A673 (cell line): ENCODE measurements around the gene ZNF487. TPM values are rescaled to one million over a fixed set of nuclear protein-coding genes. Genes with fewer than 3 reads are reported as not detected.
A peak's percentile ranks its signal among the peaks of the same experiment; 100 is the strongest.

Experiments
- BruUV-seq: library from RNA; stranded (reverse); fragments of 400-500 nt; replicated peaks from 2 replicates; lab custom pipeline; 2021; lab: Mats Ljungman, UMichigan
- CTCF ChIA-PET: fragments of 300-600 bp; sonication (Branson Sonifier 250); formaldehyde crosslinking; loops from one replicate; lab custom pipeline; 2022; ENCODE audit warnings: antibody characterized with exemption; lab: Charles Lee
- POLR2A ChIA-PET: fragments of 300-600 bp; sonication (Branson Sonifier 250); formaldehyde crosslinking; loops from one replicate; lab custom pipeline; 2022; ENCODE audit warnings: antibody characterized with exemption; ENCODE audit not compliant: low non-redundant PET; lab: Charles Lee
- DNase-seq: peaks from one replicate; pipeline ENCODE4 v3.0.0-alpha.2; 2015; ENCODE audit warnings: low spot score
- H3K27ac ChIP-seq: fragments of 200-600 bp; sonication (generic); 2 replicates; pipeline ENCODE4 v1.5.1; 2016; ENCODE audit warnings: mixed run types, low read depth, mild to moderate bottlenecking, mixed read lengths, antibody characterized with exemption, low read length; ENCODE audit not compliant: poor library complexity, severe bottlenecking
- H3K27me3 ChIP-seq: fragments of 200-600 bp; sonication (generic); replicated peaks from 2 replicates; pipeline ENCODE4 v1.6.1; 2017; ENCODE audit warnings: mixed run types, low read depth, mild to moderate bottlenecking, mixed read lengths, antibody characterized with exemption, low read length; ENCODE audit not compliant: insufficient read depth, poor library complexity
- H3K36me3 ChIP-seq: fragments of 200-600 bp; sonication (generic); 2 replicates; pipeline ENCODE4 v1.6.1; 2016; ENCODE audit warnings: mixed run types, mild to moderate bottlenecking, mixed read lengths, antibody characterized with exemption, low read length; ENCODE audit not compliant: insufficient read depth, poor library complexity, severe bottlenecking
- H3K4me1 ChIP-seq: fragments of 200-600 bp; sonication (generic); 2 replicates; pipeline ENCODE4 v1.6.1; 2017; ENCODE audit warnings: mixed run types, mild to moderate bottlenecking, mixed read lengths, antibody characterized with exemption, low read length; ENCODE audit not compliant: insufficient read depth, poor library complexity, severe bottlenecking
- H3K4me3 ChIP-seq: fragments of 200-600 bp; sonication (generic); 2 replicates; pipeline ENCODE4 v1.5.1; 2016; ENCODE audit warnings: low read depth, mixed run types, mild to moderate bottlenecking, mixed read lengths, low read length; ENCODE audit not compliant: poor library complexity, severe bottlenecking
- H3K9me3 ChIP-seq: fragments of 200-600 bp; sonication (generic); 2 replicates; pipeline ENCODE4 v1.6.1; 2016; ENCODE audit warnings: mixed run types, low read depth, mild to moderate bottlenecking, mixed read lengths, antibody characterized with exemption, low read length; ENCODE audit not compliant: poor library complexity, severe bottlenecking
- CTCF ChIP-seq: fragments of 300-800, 200-600 bp; sonication (generic); conservative IDR thresholded peaks from 2 replicates; pipeline ENCODE4 v1.5.1; 2017; ENCODE audit warnings: low read depth, mild to moderate bottlenecking, antibody characterized with exemption, low read length, moderate library complexity, mixed read lengths
- EZH2 ChIP-seq: fragments of 200-600 bp; sonication (generic); IDR thresholded peaks from 2 replicates; pipeline ENCODE4 v1.6.1; 2017; ENCODE audit warnings: borderline replicate concordance, low read depth, mild to moderate bottlenecking, mixed read lengths, antibody characterized with exemption, low read length; ENCODE audit not compliant: poor library complexity, severe bottlenecking
- intact Hi-C: fragments of 100-400 bp; cut with micrococcal nuclease; formaldehyde crosslinking; loops from one replicate; pipeline ENCODE4 v1.10.0; 2022; ENCODE audit not compliant: unreplicated experiment
- total RNA-seq: library from RNA; stranded (reverse); gene quantifications from 2 replicates; pipeline ENCODE4 v1.2.3, GENCODE V29; 2021

ZNF487 gene
- total RNA-seq, 1 experiment from 2014 or later, result 1.3 TPM

DNA sequence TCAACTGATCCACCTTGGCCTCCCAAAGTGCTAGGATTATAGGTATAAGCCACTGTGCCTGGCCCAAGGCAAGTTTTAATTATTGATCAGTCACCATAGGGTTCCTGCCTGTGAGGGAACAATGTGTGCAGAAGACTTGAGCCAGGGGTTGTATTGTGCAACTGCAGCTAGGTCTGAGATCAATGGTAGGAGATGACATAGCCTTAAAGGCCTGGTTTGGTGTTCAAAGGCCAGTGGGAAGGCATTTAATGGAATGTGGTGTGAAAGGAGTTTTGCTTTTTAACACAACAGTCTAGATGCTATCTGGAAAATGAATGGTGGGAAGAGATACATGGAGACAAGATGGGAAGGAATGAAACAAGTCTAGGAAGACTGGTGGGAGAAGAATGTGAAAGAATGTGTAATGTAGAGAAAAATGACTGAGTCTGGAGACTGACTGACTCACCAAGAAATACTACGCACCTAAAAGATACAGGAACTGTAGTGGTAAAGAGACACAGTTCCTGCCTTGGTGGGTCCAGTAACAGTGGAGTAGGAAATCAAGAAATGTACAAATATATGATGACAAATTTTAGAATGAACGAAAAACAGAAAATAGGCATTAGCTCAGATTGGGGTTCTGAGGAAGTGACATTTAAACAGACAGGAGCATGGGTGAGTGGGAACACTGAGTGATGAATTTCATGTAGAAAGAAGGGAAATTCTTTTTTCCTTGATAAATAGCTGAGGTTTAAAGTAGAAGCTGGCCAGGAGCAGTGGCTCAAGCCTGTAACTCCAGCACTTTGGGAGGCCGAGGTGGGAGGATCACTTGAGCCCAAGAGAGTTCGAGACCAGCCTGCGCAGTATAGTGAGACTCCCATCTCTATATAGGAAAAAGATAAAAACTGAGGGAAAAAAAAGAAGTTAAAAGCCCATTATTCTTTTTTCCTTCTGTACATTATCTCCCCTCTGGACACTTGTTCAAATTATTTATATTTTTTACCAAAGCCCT is 37.3 kb upstream of the ZNF487 start:
- peaks cover 55% of the 10 kb centered on the region for H3K4me1 ChIP-seq
- CTCF ChIA-PET, result no interaction called here

GRCh38 chr10:43401627-43402026 is 35.3 kb upstream of the ZNF487 start:
- TF ChIP-seq CTCF, result no peak
- no peak for TF ChIP-seq EZH2
- intact Hi-C loops, result no loop called here
- Histone ChIP-seq H3K9me3 (no peaks in the 10 kb centered on the region), H3K4me1 (peaks cover 66% of the 10 kb centered on the region), H3K36me3 (peaks cover 9% of the 10 kb centered on the region), H3K27me3 (no peaks in the 10 kb centered on the region), H3K4me3 (no peak overlapping the region), H3K27ac (peak overlapping the region; percentile 91)
- no TSS peak for BruUV-seq
- DNase-seq, result no peak
- POLR2A ChIA-PET, result no interaction called here
- CTCF ChIA-PET, result no interaction called here

More for the DNA sequence above, 37.3 kb upstream of the ZNF487 start:
- H3K27ac ChIP-seq, result peak overlapping the region; percentile 91
- no peaks in the 10 kb centered on the region for H3K27me3 ChIP-seq
- no peak overlapping the region for H3K4me3 ChIP-seq
- POLR2A ChIA-PET, result no interaction called here
- peaks cover 18% of the 10 kb centered on the region for H3K36me3 ChIP-seq
- no TSS peak for BruUV-seq
- H3K9me3 ChIP-seq, result no peaks in the 10 kb centered on the region
- intact Hi-C loops, result no loop called here
- no peak for TF ChIP-seq EZH2
- no peak for TF ChIP-seq CTCF
- no peak for DNase-seq

DNA sequence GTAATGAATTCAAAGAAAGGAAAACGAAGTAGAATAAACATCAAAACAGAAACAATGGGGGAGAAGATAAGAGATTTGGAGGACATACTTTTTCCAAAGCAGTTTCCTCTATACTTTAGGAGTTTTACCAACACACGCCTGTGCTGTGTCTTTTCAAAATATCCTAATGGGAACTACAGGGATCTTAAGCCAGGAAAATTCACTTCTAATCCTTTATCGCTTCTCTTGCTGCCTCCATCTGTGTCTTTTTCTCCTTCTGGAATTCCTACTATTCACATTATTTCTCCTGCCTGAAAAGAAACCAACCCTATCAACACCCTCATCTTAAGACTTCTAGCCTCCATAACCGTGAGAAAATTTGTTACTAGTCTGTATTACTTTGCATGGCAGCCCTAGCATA is 34.7 kb upstream of the ZNF487 start:
- intact Hi-C loops, result no loop called here
- TF ChIP-seq EZH2 (no peak), CTCF (no peak)
- Histone ChIP-seq H3K27ac (peak overlapping the region; percentile 91), H3K9me3 (no peaks in the 10 kb centered on the region), H3K4me3 (no peak overlapping the region), H3K36me3 (peaks cover 9% of the 10 kb centered on the region), H3K27me3 (no peaks in the 10 kb centered on the region), H3K4me1 (peaks cover 66% of the 10 kb centered on the region)
- ChIA-PET POLR2A (no interaction called here), CTCF (no interaction called here)
- BruUV-seq, result no TSS peak
- DNase-seq, result no peak
